Mesodermal cell (in vitro differentiated cells): ENCODE results near the gene TRIM50.
"Not testable (repeated sequence)": the region's sequence is repeated elsewhere in the genome, so short reads cannot be mapped to it uniquely, and the experiment has no call there.

Experiments used
- H3K27ac ChIP-seq: 2 replicates; pipeline ENCODE4 v1.7.0; 2013; ENCODE audit warnings: mild to moderate bottlenecking, low read depth, low read length, moderate library complexity; ENCODE audit not compliant: severe bottlenecking
- H3K36me3 ChIP-seq: 2 replicates; pipeline ENCODE4 v1.7.1; 2013; ENCODE audit warnings: mild to moderate bottlenecking, low read length, moderate library complexity; ENCODE audit not compliant: control insufficient read depth, insufficient read depth
- H3K4me1 ChIP-seq: one replicate; pipeline ENCODE4 v1.7.1; 2013; ENCODE audit warnings: mild to moderate bottlenecking, low read length; ENCODE audit not compliant: insufficient read depth, control insufficient read depth, poor library complexity, severe bottlenecking
- H3K4me3 ChIP-seq: 2 replicates; pipeline ENCODE4 v1.7.0; 2013; ENCODE audit warnings: low read length, control low read depth, mild to moderate bottlenecking; ENCODE audit not compliant: insufficient read depth, poor library complexity, severe bottlenecking; ENCODE audit errors: extremely low read depth
- H3K9me3 ChIP-seq: 2 replicates; pipeline ENCODE4 v1.7.1; 2013; ENCODE audit warnings: mild to moderate bottlenecking, low read length, moderate library complexity; ENCODE audit not compliant: control insufficient read depth
- WGBS, 2 experiments: methylation state at CpG; one replicate each; pipeline ENCODE4 v1.1.5; 2013; ENCODE audit warnings: missing lambda C conversion rate in 2 of 2; ENCODE audit not compliant: insufficient coverage in 2 of 2; 5-methylcytosine and 5-hydroxymethylcytosine counted together

Gene TRIM50

DNA sequence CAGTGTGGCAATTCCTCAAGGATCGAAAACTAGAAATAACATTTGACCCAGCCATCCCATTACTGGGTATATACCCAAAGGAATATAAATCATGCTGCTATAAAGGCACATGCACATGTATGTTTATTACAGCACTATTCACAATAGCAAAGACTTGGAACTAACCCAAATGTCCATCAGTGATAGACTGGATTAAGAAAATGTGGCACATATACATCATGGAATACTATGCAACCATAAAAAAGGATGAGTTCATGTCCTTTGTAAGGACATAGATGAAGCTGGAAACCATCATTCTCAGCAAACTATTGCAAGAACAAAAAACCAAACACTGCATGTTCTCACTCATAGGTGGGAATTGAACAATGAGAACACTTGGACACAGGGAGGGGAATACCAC is 32.7 kb upstream of the TRIM50 start:
- not testable (repeated sequence) for H3K27ac ChIP-seq, H3K4me1 ChIP-seq, H3K36me3 ChIP-seq, H3K9me3 ChIP-seq, H3K4me3 ChIP-seq
- no CpG with 5 or more reads among the region's 1 CpG for WGBS, 2 experiments

DNA sequence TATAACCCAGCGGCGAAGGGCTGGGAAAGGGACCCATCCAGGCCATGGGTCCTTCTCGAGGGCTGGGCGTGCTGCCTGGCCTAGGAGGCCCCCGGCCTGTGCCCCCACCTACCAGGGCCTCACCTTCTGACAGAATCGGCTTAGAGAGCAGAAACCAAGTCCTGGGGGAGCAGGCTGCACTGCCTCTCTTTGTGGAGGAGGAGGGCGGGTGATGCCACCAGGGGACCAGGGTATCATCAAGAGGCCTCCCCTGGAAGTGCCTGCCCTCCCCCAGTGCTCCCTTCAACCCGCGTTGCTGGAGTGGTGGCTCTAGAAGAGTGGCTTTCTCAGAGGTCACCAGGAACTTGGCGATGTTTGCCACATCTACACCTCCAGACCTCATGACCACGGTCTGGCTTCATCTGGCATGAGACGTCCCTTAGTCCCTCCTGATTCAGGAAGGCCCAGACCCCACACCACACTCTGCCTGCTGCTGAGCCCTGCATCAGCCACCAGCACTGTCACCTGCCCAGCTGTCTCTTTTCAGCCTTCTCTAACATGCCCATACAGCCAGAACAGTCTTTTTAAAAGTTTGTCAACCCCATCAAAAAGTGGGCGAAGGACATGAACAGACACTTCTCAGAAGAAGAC is 32.0 kb upstream of the TRIM50 start:
- H3K36me3 ChIP-seq, result no peaks in the 10 kb centered on the region
- 94 to 95% methylated on average over 9 to 12 of the region's 13 CpGs for WGBS, 2 experiments
- H3K4me3 ChIP-seq, result no peak overlapping the region
- H3K9me3 ChIP-seq, result no peaks in the 10 kb centered on the region
- no peak overlapping the region for H3K27ac ChIP-seq
- H3K4me1 ChIP-seq, result peaks cover 5% of the 10 kb centered on the region

DNA sequence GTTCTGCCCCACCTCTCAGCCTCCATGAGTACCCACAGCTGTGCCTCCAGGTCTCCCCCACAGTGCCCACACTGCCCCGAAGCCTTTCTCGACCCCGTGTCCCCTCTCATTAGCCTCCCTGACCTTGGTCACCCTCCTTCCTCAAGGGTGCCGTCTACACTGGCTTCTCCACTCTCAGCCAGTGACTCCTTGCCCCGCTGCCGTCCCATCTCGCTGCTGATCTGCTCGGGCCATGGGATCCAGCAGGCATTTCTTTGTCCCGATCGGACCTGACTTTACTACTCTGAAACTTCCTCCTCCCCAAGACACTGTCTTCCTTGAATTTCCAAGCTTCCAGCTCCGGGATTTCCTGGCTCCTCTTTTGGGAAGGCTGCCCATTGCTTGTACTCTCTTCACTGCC is 31.4 kb upstream of the TRIM50 start:
- 94% methylated on average over 8 to 11 of the region's 11 CpGs for WGBS, 2 experiments
- no peak overlapping the region for H3K4me3 ChIP-seq
- no peak overlapping the region for H3K27ac ChIP-seq
- no peaks in the 10 kb centered on the region for H3K36me3 ChIP-seq
- H3K9me3 ChIP-seq, result no peaks in the 10 kb centered on the region
- peaks cover 5% of the 10 kb centered on the region for H3K4me1 ChIP-seq

DNA sequence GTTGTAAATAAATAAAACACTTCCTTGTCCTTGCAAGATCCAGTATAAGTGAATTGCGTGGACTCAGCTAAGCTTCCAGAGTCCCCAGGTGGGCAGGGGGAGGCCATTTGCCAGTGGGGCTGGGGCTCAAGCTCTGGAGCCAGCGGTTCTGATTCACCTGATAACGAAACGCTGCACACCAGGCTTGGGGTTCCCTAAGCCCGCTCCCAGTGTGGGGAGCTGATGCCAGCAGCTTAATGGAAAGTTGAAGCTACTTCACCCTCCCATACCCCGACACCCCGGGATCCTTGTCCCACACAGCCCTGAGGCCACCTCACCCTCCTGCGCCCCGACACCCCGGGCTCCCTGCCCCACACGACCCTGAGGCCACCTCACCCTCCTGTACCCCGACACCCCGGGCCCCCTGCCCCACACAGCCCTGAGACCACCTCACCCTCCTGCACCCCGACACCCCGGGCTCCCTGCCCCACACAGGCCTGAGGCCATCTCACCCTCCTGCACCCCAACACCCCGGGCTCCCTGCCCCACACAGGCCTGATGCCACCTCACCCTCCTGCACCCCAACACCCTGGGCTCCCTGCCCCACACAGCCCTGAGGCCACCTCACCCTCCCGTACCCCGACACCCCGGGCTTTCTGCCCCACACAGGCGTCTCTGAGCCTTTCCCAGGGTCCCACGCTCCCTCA is 30.9 kb upstream of the TRIM50 start:
- Histone ChIP-seq H3K4me1 (peaks cover 5% of the 10 kb centered on the region), H3K36me3 (no peaks in the 10 kb centered on the region), H3K4me3 (no peak overlapping the region), H3K9me3 (peaks cover 3% of the 10 kb centered on the region), H3K27ac (no peak overlapping the region)
- WGBS, 2 experiments, result 90 to 95% methylated on average over 12 to 16 of the region's 21 CpGs

DNA sequence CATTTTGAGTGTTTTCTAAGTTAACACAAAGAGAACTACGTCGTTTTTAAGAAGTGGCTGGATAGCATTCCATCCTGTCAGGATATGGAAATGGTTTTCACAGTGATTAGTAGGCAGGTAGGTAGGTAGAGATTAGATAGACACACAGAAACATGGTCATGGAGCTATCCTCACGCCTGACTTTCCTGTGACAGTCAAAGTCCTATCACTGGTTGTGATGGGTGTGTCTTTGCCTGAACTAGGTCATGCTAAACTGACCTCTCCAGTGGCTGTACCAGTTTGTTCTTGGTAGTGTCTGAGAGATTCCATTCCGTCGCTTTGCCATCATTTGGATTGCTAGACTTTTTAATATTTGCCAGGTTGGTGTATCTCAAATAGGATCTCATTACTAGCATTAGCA is 28.3 kb upstream of the TRIM50 start:
- Histone ChIP-seq H3K27ac (no peak overlapping the region), H3K4me1 (peaks cover 13% of the 10 kb centered on the region), H3K9me3 (peaks cover 17% of the 10 kb centered on the region), H3K36me3 (no peaks in the 10 kb centered on the region), H3K4me3 (no peak overlapping the region)
- 92% methylated on average over 5 of the region's 5 CpGs; no CpG with 5 or more reads in 1 of the 2 experiments for WGBS, 2 experiments

DNA sequence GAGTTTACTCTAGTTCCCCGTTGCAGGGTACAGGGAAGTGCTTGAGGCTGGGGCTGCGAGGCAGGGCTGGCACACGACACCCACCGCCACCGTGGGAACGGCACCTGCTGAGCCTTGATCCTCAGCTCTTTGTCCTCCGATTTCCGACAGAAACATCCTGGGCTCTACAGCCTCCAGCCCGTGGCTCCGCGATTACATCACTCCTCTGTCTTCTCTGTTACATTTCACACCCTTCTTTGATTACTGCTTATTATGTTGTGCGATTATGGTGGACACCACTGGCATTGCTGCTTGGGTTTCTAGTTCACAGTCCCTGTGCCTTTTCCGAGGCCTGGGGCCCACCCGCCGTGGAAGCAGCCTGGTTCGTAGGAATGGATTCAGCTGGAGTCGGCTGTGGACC is 26.9 kb upstream of the TRIM50 start:
- Histone ChIP-seq H3K9me3 (peaks cover 17% of the 10 kb centered on the region), H3K4me3 (no peak overlapping the region), H3K27ac (no peak overlapping the region), H3K36me3 (no peaks in the 10 kb centered on the region), H3K4me1 (peaks cover 13% of the 10 kb centered on the region)
- 78 to 81% methylated on average over 15 to 17 of the region's 17 CpGs for WGBS, 2 experiments

DNA sequence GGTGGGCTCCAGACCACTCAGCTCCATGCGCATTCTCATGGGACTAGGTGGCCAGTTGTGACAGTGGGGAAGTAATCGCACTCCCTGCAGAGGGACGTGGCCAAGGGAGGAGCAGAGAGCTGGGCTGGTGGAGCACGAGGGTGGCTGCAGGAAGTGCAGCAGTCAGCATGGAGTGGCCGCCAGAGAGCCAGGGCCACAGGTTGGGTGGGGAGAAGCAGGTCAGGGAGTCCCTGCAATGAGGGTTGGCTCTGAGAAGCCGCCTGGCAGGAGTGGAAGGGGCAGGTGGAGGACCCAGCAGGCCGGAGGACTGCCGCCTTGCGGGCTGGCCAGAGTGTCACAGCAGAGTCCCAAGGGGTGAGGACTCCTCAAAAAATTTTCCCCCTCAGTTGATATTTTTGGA is 26.3 kb upstream of the TRIM50 start:
- 68 to 89% methylated on average over 2 to 6 of the region's 9 CpGs for WGBS, 2 experiments
- Histone ChIP-seq H3K4me3 (no peak overlapping the region), H3K27ac (no peak overlapping the region), H3K4me1 (peaks cover 13% of the 10 kb centered on the region), H3K9me3 (peaks cover 17% of the 10 kb centered on the region), H3K36me3 (no peaks in the 10 kb centered on the region)

DNA sequence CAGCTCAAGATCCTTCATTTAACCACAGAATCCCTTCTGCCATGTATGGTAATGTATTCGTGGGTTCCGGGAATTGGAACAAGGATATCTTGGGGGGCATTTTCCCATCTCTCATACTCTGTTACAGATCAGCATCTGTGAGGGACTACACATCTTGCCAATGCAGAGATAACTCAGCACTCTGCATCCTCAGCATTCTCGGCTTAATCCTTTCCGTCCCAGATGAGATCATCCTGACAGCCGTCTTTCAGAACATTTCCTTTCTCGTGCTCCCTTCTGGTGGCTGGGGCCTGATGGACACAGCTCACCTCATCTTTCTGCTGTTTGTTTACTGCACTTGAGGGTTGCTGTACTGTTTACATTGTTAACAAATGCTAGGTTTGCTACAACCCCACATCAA is 25.4 kb upstream of the TRIM50 start:
- H3K4me1 ChIP-seq, result peaks cover 12% of the 10 kb centered on the region
- no peak overlapping the region for H3K4me3 ChIP-seq
- H3K36me3 ChIP-seq, result no peaks in the 10 kb centered on the region
- H3K9me3 ChIP-seq, result peaks cover 17% of the 10 kb centered on the region
- 79 to 88% methylated on average over 4 to 6 of the region's 6 CpGs for WGBS, 2 experiments
- H3K27ac ChIP-seq, result peak overlapping the region; percentile 10

DNA sequence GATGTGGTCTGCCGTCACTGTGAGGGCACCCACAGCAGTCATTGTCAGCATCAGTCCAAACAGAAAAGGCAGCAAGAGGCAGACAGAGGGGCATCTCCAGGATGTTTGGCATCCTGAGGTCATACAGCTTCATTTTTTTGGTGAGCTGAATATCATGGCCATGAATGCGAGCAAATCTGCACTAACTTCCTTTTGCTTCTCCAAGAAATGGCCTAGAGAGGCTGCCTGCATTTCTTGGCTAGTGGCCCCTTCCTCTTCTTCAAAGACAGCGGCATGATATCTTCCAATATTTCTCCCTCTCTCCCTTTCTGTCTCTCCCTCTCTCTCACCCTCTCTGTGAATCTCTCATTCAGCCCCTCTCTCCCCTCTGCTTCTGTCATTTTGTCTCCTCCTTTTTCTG is 24.9 kb upstream of the TRIM50 start:
- Histone ChIP-seq H3K36me3 (no peaks in the 10 kb centered on the region), H3K9me3 (peaks cover 17% of the 10 kb centered on the region), H3K4me3 (no peak overlapping the region), H3K4me1 (peaks cover 8% of the 10 kb centered on the region), H3K27ac (no peak overlapping the region)
- WGBS, 2 experiments, result 94 to 96% methylated on average over 2 to 3 of the region's 3 CpGs

DNA sequence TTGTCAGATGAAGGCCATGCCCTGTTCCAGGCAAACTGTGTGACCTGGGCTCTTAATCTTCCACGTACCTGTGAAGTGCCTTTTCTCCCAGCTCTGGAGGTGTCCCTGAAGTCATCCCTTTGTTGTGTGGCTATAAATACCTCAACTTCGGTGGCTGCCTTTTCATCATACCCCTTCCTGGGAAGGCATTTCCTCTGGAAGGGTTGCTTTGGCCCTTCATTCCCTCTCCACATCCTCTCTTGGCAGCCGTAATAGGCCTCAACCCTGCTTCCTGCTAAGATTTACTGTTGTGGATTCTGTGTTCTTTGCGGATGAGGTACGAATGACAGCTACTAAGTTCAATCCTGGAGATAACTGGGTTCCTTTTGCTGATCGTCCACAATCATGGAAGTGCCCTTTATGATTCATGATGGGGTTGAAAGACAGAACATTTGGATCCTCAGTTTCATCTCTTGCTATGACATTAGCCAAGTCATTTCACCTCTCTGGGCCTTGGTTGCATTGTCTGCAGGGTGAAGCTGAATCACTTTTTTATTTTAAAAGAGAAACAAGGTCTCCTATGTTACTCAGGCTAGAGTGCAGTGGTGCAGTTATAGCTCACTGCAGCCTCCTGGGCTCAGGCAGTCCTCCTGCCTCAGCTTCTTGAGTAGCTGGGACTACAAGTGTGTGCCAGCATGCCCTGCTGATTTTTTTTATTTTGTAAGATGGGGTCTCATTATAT is 23.7 kb upstream of the TRIM50 start:
- no peak overlapping the region for H3K27ac ChIP-seq
- WGBS, 2 experiments, result 49 to 64% methylated on average over 4 to 5 of the region's 6 CpGs
- no peaks in the 10 kb centered on the region for H3K36me3 ChIP-seq
- H3K9me3 ChIP-seq, result peaks cover 17% of the 10 kb centered on the region
- H3K4me3 ChIP-seq, result no peak overlapping the region
- H3K4me1 ChIP-seq, result peaks cover 8% of the 10 kb centered on the region
